ENCODE measurements around the gene TECTA.

TECTA gene

DNA sequence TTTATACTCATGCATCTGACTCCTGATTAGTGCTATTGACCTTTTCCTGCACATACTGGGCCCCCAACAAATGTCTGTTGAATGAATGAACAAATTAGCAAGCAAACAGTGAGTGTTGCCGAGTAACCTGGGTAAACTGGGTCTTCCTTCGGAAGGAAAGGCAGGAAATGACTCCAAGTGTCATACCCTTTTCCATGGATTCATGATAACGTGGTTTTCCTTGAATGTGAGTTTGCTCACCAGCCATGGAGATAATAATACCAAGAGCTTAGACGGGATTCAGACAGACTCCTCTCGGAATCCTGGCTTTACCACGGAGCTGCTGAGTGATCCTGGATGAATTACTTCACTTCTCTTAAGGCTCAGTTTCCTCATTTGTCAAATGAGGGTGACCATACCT lies 16.7 kb downstream of the TECTA start:
- peaks cover 0 to 13% (median 0%) of the 10 kb centered on the region in 3 donors for H3K9me3 ChIP-seq
- no peak for DNase-seq
- H3K27ac ChIP-seq = no peak overlapping the region
- no peaks in the 10 kb centered on the region for H3K36me3 ChIP-seq
- H3K4me1 ChIP-seq = no peaks in the 10 kb centered on the region
- TF ChIP-seq, protein P1, sequence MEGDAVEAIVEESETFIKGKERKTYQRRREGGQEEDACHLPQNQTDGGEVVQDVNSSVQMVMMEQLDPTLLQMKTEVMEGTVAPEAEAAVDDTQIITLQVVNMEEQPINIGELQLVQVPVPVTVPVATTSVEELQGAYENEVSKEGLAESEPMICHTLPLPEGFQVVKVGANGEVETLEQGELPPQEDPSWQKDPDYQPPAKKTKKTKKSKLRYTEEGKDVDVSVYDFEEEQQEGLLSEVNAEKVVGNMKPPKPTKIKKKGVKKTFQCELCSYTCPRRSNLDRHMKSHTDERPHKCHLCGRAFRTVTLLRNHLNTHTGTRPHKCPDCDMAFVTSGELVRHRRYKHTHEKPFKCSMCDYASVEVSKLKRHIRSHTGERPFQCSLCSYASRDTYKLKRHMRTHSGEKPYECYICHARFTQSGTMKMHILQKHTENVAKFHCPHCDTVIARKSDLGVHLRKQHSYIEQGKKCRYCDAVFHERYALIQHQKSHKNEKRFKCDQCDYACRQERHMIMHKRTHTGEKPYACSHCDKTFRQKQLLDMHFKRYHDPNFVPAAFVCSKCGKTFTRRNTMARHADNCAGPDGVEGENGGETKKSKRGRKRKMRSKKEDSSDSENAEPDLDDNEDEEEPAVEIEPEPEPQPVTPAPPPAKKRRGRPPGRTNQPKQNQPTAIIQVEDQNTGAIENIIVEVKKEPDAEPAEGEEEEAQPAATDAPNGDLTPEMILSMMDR (IDR thresholded peaks at IDR 0.05) = no peak
- no peak overlapping the region for H3K4me3 ChIP-seq
- intact Hi-C loops (cut with DNase I; ENCODE audit: low total_unique reads) = no loop called here
- no peaks in the 10 kb centered on the region for H3K27me3 ChIP-seq

DNA sequence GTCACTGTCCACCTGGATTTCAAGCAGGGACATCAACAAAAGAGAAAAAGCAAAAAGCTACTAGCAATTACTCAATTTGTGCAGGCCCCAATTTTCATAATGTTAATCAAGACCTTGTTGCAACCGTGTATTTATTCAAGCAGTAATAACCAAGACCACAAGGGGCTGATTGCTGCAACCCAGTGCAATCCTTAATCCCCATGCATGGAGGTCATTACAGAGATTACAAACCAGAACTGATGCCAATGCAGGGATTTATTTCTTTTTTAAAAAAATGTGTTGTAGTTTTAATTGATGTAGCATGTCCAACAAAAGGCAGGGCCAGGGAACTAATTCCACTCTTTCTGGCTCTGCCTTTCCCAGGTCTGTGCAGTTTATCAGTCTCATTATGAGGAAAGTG lies 18.4 kb downstream of the TECTA start:
- TF ChIP-seq, protein P1 (IDR thresholded peaks at IDR 0.05) = no peak
- Histone ChIP-seq H3K9me3 (peaks cover 0 to 18% (median 0%) of the 10 kb centered on the region in 3 donors), H3K4me1 (no peaks in the 10 kb centered on the region), H3K36me3 (no peaks in the 10 kb centered on the region), H3K4me3 (no peak overlapping the region), H3K27ac (no peak overlapping the region), H3K27me3 (no peaks in the 10 kb centered on the region)
- DNase-seq = no peak
- intact Hi-C loops (cut with DNase I; ENCODE audit: low total_unique reads) = no loop called here

DNA sequence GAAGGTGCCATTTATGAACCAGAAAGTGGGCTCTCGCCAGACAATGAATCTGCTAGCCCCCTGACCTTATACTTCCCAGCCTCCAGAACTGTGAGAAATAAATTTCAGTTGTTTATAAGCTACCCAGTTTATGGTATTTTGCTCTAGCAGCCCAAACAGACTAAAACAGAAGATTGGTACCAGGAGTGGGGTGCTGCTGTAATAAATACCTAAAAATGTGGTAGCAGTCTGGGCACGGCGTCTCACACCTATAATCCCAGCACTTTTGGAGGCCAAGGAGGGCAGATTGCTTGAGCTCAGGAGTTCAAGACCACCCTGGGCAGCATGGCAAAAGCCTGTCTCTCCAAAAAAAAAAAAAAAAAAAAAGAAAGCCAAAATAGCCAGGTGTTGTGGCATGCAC lies 21.3 kb downstream of the TECTA start:
- H3K36me3 ChIP-seq = no peaks in the 10 kb centered on the region
- H3K9me3 ChIP-seq = peaks cover 0 to 18% (median 0%) of the 10 kb centered on the region in 3 donors
- TF ChIP-seq, protein P1 (IDR thresholded peaks at IDR 0.05) = no peak
- intact Hi-C loops (cut with DNase I; ENCODE audit: low total_unique reads) = no loop called here
- H3K4me1 ChIP-seq = no peaks in the 10 kb centered on the region
- DNase-seq = no peak
- no peaks in the 10 kb centered on the region for H3K27me3 ChIP-seq
- no peak overlapping the region for H3K27ac ChIP-seq
- H3K4me3 ChIP-seq = no peak overlapping the region

DNA sequence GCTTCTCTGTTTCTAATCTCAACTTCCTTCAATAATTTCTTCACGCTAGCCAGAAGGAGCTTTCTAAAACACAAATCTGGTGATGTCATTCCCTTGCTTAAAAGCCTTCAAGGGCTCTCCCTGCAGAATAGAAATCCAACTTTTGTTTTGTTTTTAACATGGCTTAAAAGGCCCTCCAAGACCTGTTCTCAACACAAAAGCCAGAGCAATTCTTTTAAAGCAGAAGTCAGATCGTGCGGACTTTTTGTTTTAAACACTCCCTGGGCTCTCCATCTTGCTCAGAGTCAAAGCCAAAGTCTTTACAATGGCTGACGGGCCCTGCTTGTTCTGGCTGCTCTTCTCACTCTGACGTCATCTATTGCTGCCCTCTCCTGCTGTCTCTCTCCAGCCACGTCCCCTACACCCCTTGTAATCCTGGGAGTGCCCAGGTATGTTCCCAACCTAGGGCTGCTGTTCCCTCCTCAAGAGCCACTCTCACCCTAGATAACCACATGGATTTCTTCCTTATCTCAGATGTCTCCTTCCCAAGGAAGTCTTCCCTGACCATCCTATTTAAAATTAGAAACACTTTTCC lies 22.5 kb downstream of the TECTA start:
- Histone ChIP-seq H3K27ac (no peak overlapping the region), H3K4me1 (no peaks in the 10 kb centered on the region), H3K27me3 (no peaks in the 10 kb centered on the region), H3K36me3 (no peaks in the 10 kb centered on the region), H3K4me3 (no peak overlapping the region), H3K9me3 (peaks cover 0 to 18% (median 0%) of the 10 kb centered on the region in 3 donors)
- TF ChIP-seq, protein P1 (IDR thresholded peaks at IDR 0.05) = no peak
- DNase-seq = no peak
- intact Hi-C loops (cut with DNase I; ENCODE audit: low total_unique reads) = no loop called here

DNA sequence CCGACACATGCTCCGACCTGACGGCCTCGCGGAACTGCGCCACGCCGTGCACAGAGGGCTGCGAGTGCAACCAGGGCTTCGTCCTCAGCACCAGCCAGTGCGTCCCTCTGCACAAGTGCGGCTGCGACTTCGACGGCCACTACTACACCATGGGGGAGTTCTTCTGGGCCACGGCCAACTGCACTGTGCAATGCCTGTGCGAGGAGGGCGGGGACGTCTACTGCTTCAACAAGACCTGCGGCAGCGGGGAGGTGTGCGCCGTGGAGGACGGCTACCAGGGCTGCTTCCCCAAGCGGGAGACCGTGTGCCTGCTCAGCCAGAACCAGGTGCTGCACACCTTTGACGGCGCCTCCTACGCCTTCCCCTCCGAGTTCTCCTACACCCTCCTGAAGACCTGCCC lies 26.8 kb downstream of the TECTA start:
- H3K4me3 ChIP-seq = no peak overlapping the region
- no peaks in the 10 kb centered on the region for H3K27me3 ChIP-seq
- H3K27ac ChIP-seq = no peak overlapping the region
- intact Hi-C loops (cut with DNase I; ENCODE audit: low total_unique reads) = no loop called here
- peaks cover 0 to 5% (median 0%) of the 10 kb centered on the region in 3 donors for H3K9me3 ChIP-seq
- H3K4me1 ChIP-seq = no peaks in the 10 kb centered on the region
- H3K36me3 ChIP-seq = no peaks in the 10 kb centered on the region
- TF ChIP-seq, protein P1 (IDR thresholded peaks at IDR 0.05) = no peak
- DNase-seq = no peak

Data from tibial artery (tissue), 4 donors.